GM12875 (cell line): ENCODE measurements around the gene PEX7.
"Not testable (repeated sequence)": the region's sequence is repeated elsewhere in the genome, so short reads cannot be mapped to it uniquely, and the experiment has no call there.

Experiments used
- H3K4me3 ChIP-seq: one replicate; pipeline ENCODE4 v1.5.1; 2011; ENCODE audit warnings: low read depth, low read length, control low read depth
- TF ChIP-seq, protein P1 (sequence below): IDR thresholded peaks from 2 replicates; pipeline ENCODE4 v1.5.1; 2011; ENCODE audit warnings: low read depth, mild to moderate bottlenecking, control low read depth, inconsistent platforms, low read length, moderate library complexity, borderline replicate concordance; ENCODE audit not compliant: insufficient read depth

Gene PEX7

DNA sequence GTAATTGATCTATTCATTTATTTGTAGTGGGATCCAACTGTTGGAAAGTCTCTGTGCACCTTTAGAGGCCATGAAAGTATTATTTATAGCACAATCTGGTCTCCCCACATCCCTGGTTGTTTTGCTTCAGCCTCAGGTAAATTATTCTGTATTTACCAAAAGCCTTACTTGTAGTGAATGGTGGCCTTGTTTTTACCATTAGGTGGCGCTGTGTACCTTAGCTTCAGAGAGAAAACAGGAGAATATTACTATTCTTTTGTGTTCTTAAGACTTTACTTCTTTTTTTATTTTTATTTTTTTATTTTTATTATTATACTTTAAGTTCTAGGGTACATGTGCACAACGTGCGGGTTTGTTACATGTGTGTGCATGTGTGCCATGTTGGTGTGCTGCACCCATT lies 23.7 kb downstream of the PEX7 start:
- no peak overlapping the region for H3K4me3 ChIP-seq
- TF ChIP-seq, protein P1, sequence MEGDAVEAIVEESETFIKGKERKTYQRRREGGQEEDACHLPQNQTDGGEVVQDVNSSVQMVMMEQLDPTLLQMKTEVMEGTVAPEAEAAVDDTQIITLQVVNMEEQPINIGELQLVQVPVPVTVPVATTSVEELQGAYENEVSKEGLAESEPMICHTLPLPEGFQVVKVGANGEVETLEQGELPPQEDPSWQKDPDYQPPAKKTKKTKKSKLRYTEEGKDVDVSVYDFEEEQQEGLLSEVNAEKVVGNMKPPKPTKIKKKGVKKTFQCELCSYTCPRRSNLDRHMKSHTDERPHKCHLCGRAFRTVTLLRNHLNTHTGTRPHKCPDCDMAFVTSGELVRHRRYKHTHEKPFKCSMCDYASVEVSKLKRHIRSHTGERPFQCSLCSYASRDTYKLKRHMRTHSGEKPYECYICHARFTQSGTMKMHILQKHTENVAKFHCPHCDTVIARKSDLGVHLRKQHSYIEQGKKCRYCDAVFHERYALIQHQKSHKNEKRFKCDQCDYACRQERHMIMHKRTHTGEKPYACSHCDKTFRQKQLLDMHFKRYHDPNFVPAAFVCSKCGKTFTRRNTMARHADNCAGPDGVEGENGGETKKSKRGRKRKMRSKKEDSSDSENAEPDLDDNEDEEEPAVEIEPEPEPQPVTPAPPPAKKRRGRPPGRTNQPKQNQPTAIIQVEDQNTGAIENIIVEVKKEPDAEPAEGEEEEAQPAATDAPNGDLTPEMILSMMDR = peak; percentile 56; the same call in 1 of the 2 replicates

DNA sequence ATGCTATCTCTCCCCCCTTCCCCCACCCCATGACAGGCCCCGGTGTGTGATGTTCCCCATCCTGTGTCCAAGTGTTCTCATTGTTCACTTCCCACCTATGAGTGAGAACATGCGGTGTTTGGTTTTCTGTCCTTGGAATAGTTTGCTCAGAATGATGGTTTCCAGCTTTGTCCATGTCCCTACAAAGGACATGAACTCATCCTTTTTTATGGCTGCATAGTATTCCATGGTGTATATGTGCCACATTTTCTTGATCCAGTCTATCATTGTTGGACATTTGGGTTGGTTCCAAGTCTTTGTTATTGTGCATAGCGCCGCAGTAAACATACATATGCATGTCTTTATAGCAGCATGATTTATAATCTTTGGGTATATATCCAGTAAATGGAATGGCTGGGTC lies 24.1 kb downstream of the PEX7 start:
- H3K4me3 ChIP-seq = not testable (repeated sequence)

DNA sequence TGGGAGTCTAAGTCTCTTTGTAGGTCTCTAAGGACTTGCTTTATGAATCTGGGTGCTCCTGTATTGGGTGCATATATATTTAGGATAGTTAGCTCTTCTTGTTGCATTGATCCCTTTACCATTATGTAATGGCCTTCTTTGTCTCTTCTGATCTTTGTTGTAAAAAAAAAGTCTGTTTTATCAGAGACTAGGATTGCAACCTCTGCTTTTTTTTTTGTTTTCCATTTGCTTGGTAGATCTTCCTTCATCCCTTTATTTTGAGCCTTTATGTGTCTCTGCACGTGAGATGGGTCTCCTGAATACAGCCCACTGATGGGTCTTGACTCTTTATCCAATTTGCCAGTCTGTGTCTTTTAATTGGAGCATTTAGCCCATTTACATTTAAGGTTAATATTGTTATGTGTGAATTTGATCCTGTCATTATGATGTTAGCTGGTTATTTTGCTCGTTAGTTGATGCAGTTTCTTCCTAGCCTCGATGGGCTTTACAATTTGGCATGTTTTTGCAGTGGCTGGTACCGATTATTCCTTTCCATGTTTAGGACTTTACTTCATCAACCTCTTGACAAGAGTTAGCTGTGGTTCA lies 27.7 kb downstream of the PEX7 start:
- H3K4me3 ChIP-seq = not testable (repeated sequence)

DNA sequence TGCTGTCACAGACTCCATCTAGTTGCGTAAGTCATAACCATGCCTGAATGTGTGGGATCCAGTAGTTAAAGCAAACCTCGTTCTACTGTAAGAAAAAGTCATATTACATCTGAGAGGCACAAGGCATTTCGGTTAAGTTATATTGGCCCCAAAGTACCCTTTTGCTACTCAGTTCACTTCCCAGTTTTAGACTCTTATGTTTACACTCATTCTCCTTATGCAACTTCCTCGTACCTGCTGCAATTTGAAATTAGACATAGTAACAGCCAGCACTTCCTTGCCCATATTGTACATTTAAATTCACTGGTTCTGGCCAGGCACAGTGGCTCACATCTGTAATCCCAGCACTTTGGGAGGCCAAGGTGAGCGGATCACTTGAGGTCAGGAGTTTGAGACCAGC lies 37.0 kb downstream of the PEX7 start:
- H3K4me3 ChIP-seq = no peak overlapping the region

DNA sequence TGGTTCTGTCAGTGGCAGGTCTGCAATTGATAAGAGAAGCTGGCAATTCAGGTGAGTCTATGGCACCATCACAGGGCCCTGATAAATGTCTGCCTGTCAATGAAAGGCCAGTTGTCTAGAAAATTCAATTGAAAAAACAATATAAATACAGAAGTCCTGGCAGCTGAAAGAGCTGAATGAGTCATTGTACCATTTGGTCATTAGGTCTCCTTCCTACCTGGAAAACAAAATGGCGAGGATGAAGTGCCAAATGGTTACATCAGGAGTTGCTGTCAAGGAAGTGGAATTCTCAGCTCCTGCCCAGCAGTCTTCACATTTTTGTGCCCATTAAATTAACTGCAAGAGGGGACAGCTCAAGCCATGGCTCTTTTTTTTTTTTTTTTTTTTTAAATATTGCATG lies 37.7 kb downstream of the PEX7 start:
- no peak overlapping the region for H3K4me3 ChIP-seq
- TF ChIP-seq, protein P1 = no peak

More for the DNA sequence above, 37.0 kb downstream of the PEX7 start:
- TF ChIP-seq, protein P1 = no peak

DNA sequence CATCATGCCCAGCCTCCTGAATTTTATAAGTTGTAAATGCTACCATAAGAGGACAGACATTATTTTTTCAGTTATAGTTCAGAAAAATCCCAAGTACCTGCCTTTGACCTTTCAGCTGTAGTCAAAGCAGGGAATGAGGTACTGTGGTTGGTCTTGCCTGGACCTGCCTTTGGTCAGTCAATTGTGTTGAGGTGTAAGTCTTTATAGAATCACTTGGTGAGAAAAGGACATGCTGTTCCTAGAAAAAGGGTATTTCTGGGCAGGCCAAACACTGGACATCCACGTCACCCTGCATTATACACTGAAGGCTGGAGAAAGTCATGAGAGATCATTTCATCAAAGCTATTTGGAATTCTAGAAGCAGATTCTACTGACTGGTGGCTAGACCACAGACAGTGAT lies 40.3 kb downstream of the PEX7 start:
- TF ChIP-seq, protein P1 = no peak
- no peak overlapping the region for H3K4me3 ChIP-seq

DNA sequence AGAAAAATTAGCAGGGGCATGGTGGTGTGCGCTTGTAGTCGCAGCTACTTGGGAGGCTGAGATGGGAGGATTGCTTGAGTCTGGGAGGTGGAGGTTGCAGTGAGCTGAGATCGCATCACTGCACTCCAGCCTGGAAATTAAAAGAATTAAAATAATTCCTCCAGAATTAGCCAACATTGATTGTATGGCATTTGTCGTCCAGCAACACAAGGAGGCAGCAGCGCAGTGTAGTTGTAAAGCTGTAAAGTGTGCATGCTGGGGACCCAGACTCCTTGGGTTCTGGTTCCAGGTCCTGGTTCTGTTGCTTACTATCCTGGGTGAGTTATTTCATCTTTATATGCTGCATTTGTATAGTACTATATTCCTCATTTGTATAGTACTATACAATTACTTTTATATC lies 41.4 kb downstream of the PEX7 start:
- TF ChIP-seq, protein P1 = no peak
- H3K4me3 ChIP-seq = no peak overlapping the region

DNA sequence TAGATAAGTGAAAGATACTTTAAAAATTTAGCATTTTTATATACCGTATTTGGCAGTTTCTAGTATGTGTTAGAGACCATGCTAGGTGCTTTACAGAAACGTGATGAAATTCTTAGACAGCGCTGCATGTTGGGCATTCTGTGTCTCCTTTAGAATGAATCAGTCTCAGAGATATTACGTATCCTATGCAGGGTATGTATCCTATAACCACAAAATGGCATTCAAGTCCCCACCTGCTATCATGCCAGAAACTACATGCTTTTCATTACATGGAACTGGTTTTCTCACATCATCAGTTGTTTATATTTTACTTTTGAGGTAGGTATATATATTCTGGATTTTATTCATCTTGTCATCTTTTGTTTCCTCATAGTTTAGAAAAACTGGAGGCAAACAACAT lies 42.3 kb downstream of the PEX7 start:
- no peak overlapping the region for H3K4me3 ChIP-seq
- TF ChIP-seq, protein P1 = no peak
